ENCODE results near the gene UBE3C. TPM values are rescaled to one million over a fixed set of nuclear protein-coding genes. Genes with fewer than 3 reads are reported as not detected.

Gene UBE3C
- total RNA-seq, 1 experiment from 2014 or later: 87.6 TPM

DNA sequence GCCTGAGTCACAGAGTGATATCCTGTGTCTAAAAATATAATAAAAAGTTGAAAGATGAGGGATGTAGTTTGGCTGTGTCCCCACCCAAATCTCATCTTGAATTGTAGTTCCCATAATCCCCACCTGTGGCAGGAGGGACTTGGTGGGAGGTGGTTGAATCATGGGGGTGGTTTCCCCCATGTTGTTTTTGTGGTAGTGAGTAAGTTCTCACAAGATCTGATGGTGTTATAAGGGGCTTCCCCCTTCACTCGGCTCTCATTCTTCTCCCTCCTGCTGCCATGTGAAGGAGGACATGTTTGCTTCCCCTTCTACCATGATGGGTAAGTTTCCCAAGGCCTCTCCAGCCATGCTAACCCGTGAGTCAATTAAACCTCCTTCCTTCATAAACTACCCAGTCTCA is 25.1 kb upstream of the UBE3C start:
- no peaks in the 10 kb centered on the region for H3K27me3 ChIP-seq (ENCODE audit: control insufficient read depth, insufficient read depth, low read length)
- ChIA-PET POLR2A (no interaction called here), CTCF (no interaction called here)
- H3K27ac ChIP-seq (ENCODE audit: low read length): no peak overlapping the region
- no peak for DNase-seq (ENCODE audit: low read depth, low spot score)
- H3K36me3 ChIP-seq (ENCODE audit: control insufficient read depth, insufficient read depth, low read length): no peaks in the 10 kb centered on the region
- H3K9me3 ChIP-seq (ENCODE audit: control insufficient read depth, insufficient read depth, low read depth, low read length): no peaks in the 10 kb centered on the region; the same call in 1 of the 2 replicates
- ATAC-seq: no peak
- no peak overlapping the region for H3K4me3 ChIP-seq (ENCODE audit: low read depth in 2 of 2, low read length in 2 of 2)
- H3K4me1 ChIP-seq (ENCODE audit: control insufficient read depth, insufficient read depth, low read length): no peaks in the 10 kb centered on the region
- in situ Hi-C loops (cut with HindIII; ENCODE audit: low pct_unique_long_range_greater_than_20kb, low sequenced_read_pairs): no loop called here
- TF ChIP-seq SIN3A (IDR thresholded peaks at IDR 0.05; ENCODE audit: borderline replicate concordance, insufficient read depth, low read depth, low read length) (no peak), TCF7L2 (IDR thresholded peaks at IDR 0.05; ENCODE audit: low read depth, low read length) (no peak), POLR2AphosphoS5 (IDR thresholded peaks at IDR 0.05; ENCODE audit: low read depth, low read length) (no peak)
- TF ChIP-seq, protein P1, sequence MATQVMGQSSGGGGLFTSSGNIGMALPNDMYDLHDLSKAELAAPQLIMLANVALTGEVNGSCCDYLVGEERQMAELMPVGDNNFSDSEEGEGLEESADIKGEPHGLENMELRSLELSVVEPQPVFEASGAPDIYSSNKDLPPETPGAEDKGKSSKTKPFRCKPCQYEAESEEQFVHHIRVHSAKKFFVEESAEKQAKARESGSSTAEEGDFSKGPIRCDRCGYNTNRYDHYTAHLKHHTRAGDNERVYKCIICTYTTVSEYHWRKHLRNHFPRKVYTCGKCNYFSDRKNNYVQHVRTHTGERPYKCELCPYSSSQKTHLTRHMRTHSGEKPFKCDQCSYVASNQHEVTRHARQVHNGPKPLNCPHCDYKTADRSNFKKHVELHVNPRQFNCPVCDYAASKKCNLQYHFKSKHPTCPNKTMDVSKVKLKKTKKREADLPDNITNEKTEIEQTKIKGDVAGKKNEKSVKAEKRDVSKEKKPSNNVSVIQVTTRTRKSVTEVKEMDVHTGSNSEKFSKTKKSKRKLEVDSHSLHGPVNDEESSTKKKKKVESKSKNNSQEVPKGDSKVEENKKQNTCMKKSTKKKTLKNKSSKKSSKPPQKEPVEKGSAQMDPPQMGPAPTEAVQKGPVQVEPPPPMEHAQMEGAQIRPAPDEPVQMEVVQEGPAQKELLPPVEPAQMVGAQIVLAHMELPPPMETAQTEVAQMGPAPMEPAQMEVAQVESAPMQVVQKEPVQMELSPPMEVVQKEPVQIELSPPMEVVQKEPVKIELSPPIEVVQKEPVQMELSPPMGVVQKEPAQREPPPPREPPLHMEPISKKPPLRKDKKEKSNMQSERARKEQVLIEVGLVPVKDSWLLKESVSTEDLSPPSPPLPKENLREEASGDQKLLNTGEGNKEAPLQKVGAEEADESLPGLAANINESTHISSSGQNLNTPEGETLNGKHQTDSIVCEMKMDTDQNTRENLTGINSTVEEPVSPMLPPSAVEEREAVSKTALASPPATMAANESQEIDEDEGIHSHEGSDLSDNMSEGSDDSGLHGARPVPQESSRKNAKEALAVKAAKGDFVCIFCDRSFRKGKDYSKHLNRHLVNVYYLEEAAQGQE (IDR thresholded peaks at IDR 0.05; ENCODE audit: insufficient read depth in 1 of 2, low read depth in 2 of 2, low read length in 1 of 2): no peak
- TF ChIP-seq, protein P2, sequence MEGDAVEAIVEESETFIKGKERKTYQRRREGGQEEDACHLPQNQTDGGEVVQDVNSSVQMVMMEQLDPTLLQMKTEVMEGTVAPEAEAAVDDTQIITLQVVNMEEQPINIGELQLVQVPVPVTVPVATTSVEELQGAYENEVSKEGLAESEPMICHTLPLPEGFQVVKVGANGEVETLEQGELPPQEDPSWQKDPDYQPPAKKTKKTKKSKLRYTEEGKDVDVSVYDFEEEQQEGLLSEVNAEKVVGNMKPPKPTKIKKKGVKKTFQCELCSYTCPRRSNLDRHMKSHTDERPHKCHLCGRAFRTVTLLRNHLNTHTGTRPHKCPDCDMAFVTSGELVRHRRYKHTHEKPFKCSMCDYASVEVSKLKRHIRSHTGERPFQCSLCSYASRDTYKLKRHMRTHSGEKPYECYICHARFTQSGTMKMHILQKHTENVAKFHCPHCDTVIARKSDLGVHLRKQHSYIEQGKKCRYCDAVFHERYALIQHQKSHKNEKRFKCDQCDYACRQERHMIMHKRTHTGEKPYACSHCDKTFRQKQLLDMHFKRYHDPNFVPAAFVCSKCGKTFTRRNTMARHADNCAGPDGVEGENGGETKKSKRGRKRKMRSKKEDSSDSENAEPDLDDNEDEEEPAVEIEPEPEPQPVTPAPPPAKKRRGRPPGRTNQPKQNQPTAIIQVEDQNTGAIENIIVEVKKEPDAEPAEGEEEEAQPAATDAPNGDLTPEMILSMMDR (IDR thresholded peaks at IDR 0.05): no peak
- intact Hi-C loops (cut with micrococcal nuclease; ENCODE audit: unreplicated experiment): no loop called here
- BruUV-seq (replicated peaks): no TSS peak

DNA sequence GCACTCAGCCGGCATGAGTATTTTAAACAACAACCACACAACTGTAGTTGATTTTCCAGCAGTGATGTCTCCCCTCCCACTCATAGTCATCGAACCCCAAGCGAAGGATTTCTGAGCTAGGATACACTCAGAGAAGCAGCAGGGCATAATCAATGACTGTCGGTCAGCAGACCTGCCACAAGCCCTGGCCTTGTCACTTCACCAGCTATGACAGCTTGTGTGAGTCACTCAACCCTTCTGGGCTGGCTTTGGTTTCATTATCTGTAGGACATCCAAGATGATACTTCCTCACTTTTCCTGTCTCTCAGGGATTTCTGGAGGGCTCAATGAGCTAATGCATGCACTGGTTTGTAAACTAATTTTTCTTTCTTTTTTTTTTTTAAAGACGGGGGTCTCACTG is 22.0 kb upstream of the UBE3C start:
- H3K36me3 ChIP-seq (ENCODE audit: control insufficient read depth, insufficient read depth, low read length): no peaks in the 10 kb centered on the region
- in situ Hi-C loops (cut with HindIII; ENCODE audit: low pct_unique_long_range_greater_than_20kb, low sequenced_read_pairs) (no loop called here), intact Hi-C loops (cut with micrococcal nuclease; ENCODE audit: unreplicated experiment) (no loop called here)
- no peak overlapping the region for H3K27ac ChIP-seq (ENCODE audit: low read length)
- TF ChIP-seq, protein P2 (IDR thresholded peaks at IDR 0.05): no peak
- no peak for TF ChIP-seq TCF7L2 (IDR thresholded peaks at IDR 0.05; ENCODE audit: low read depth, low read length)
- TF ChIP-seq SIN3A (IDR thresholded peaks at IDR 0.05; ENCODE audit: borderline replicate concordance, insufficient read depth, low read depth, low read length): no peak
- TF ChIP-seq, protein P1 (IDR thresholded peaks at IDR 0.05; ENCODE audit: insufficient read depth in 1 of 2, low read depth in 2 of 2, low read length in 1 of 2): no peak
- no peak for TF ChIP-seq POLR2AphosphoS5 (IDR thresholded peaks at IDR 0.05; ENCODE audit: low read depth, low read length)
- no peak overlapping the region for H3K4me3 ChIP-seq (ENCODE audit: low read depth in 2 of 2, low read length in 2 of 2)
- no peaks in the 10 kb centered on the region for H3K27me3 ChIP-seq (ENCODE audit: control insufficient read depth, insufficient read depth, low read length)
- ChIA-PET CTCF (no interaction called here), POLR2A (interaction anchor here (0.7 kb wide), 1 partner anchor 35 kb away, joined by 3 read pairs; no protein-coding TSS in a partner anchor)
- H3K4me1 ChIP-seq (ENCODE audit: control insufficient read depth, insufficient read depth, low read length): no peaks in the 10 kb centered on the region
- ATAC-seq (no peak), DNase-seq (ENCODE audit: low read depth, low spot score) (no peak)
- BruUV-seq (replicated peaks): no TSS peak
- no peaks in the 10 kb centered on the region; the same call in 1 of the 2 replicates for H3K9me3 ChIP-seq (ENCODE audit: control insufficient read depth, insufficient read depth, low read depth, low read length)

Measured in Panc1 (cell line).